ENCODE data around the gene STOML1.
A peak's percentile ranks its signal among the peaks of the same experiment; 100 is the strongest.

STOML1 gene, protein sequence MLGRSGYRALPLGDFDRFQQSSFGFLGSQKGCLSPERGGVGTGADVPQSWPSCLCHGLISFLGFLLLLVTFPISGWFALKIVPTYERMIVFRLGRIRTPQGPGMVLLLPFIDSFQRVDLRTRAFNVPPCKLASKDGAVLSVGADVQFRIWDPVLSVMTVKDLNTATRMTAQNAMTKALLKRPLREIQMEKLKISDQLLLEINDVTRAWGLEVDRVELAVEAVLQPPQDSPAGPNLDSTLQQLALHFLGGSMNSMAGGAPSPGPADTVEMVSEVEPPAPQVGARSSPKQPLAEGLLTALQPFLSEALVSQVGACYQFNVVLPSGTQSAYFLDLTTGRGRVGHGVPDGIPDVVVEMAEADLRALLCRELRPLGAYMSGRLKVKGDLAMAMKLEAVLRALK

DNA sequence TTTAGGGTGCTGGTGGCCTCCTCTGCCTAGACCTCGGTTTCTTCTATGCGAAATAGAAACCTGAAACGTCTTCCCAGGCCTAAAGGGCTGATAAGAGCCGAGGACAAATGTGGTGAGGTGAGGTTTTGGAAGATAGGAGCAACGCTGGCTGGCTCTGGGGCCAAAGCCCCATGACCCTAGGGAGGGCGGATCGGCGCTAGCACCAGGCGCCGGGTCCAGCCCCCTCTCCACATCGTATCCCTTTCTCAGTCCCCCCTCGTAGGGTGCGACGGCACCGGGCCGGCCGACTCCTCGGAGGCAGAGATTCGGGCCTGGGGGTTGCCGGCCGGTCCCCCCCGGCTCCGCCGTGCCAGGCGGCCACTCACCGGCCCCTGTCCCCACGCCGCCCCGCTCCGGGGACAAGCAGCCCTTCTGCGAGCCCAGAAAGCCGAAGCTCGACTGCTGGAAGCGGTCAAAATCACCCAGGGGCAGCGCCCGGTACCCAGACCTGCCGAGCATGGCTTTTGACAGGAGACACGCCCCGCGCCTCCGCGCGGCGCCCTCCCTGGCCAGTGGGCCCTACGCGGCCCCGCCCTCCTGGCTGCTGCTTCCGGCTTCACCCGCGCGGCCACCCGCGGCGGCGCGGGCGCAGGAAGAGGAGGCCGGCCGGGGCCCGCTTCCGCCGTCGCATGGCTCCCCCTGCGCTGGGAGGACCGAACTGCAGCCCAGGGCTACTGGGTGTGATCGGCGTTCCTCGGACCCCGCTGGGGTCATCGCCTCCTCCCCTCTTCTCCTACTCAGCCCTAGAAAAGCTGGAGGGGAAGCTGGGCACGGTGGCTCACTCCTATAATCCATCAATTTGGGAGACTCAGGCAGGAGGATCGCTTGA lies at the start of gene STOML1:
STOML1 (minus strand) TSS at position 570 of the 868 bp plus-strand sequence; CDS start at position 498, 72 bp downstream.
- Mint-ChIP-seq H3K27me3 (no peaks in the 10 kb centered on the region), H3K4me1 (peaks cover 44 to 75% of the 10 kb centered on the region in 2 donors), H3K36me3 (peaks cover 7 to 16% of the 10 kb centered on the region in 2 donors), H3K27ac (peak within 1 kb of the TSS; percentile 93), H3K4me3 (peak within 1 kb of the TSS; percentile 88 to 95), H3K9me3 (no peaks in the 10 kb centered on the region)
- ATAC-seq (replicated peaks), result peak; percentile 78 to 85
- DNase-seq, result peak; percentile 92

DNA sequence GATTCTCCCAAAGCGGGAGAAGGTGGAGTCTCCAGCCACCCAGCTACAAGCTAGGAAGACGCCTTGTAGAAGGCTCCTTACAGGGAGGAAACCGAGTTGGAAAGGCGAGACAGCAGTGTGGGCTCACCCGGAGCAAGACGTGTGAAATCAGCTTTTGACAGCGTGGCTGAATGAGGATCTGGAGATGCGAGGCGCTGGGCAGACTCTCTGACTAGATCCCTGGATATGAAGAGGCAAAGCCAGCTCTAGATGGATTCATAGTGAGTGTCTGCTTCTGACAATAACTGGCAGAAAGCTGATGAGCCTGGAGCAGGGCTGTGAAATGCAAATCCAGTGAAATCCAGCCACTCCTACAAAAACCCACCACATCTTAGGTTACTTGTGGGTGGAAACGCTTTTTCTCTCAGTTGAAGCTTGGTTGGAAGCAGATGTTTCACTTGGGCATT lies 49.2 kb upstream of the STOML1 start:
- Mint-ChIP-seq H3K27ac (no peak overlapping the region), H3K36me3 (peaks cover 34 to 56% of the 10 kb centered on the region in 2 donors), H3K4me3 (no peak overlapping the region), H3K9me3 (no peaks in the 10 kb centered on the region), H3K27me3 (no peaks in the 10 kb centered on the region), H3K4me1 (peaks cover 2 to 6% of the 10 kb centered on the region in 2 donors)
- ATAC-seq (replicated peaks), result no peak
- no peak for DNase-seq

DNA sequence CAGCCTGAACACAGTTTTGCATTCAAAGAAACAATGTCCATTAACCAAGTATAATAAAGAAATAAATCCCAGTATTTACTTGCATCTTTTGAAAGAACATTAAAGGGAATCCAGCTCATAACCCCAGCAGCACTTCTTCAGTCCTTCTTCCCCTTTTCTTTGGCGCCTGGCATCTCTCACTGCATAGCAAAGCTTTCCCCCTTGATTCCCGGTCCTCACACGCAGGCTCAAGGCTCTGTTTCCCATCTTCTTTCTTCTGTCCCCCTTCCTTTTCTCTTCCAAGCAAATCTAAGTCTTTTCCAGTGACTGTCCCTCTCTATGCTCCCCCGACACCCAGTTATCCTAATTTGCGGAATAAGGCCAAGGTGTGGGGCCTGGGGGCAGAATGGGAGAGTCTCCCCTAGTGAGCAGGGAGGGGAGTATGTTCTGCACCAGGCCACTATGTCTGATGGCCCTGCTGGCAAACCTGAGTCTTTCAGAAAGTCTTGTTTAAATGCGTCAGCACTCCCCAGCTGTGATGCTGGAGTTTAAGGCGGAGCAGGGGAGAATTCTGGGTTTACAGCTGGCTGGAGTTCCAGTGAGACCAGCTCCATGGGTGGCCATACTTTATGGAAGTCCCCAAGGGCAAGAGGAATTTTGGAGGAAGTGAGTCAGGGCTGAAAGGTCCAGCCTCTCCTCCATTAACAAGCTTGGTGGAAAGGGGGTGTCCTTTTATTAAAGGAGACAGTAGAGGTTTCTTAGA lies 48.2 kb upstream of the STOML1 start:
- DNase-seq (no peak), ATAC-seq (replicated peaks) (no peak)
- Mint-ChIP-seq H3K4me1 (peaks cover 0 to 1% of the 10 kb centered on the region in 2 donors), H3K4me3 (no peak overlapping the region), H3K36me3 (peaks cover 36 to 60% of the 10 kb centered on the region in 2 donors), H3K9me3 (no peaks in the 10 kb centered on the region), H3K27ac (no peak overlapping the region), H3K27me3 (no peaks in the 10 kb centered on the region)

DNA sequence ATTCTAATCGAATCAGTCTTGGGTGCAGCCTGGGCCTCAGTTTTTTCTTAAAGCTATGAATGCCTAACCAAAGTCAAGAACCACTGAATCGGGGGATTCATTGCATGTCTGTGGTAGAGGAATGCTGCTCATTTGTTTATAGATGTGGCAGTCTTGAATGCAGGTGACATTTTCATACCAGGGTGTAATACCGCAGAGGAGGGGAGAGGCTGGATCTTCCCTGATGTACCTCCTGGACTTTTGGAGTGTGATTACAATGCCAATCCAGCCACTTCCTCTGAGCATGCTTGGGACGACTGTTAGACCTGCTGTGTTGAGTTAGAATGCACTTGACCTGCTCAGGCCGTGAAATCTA lies 47.5 kb upstream of the STOML1 start:
- Mint-ChIP-seq H3K27ac (no peak overlapping the region), H3K4me1 (no peaks in the 10 kb centered on the region), H3K36me3 (peaks cover 40 to 66% of the 10 kb centered on the region in 2 donors), H3K4me3 (no peak overlapping the region), H3K27me3 (no peaks in the 10 kb centered on the region), H3K9me3 (no peaks in the 10 kb centered on the region)
- ATAC-seq (replicated peaks) (no peak), DNase-seq (no peak)

DNA sequence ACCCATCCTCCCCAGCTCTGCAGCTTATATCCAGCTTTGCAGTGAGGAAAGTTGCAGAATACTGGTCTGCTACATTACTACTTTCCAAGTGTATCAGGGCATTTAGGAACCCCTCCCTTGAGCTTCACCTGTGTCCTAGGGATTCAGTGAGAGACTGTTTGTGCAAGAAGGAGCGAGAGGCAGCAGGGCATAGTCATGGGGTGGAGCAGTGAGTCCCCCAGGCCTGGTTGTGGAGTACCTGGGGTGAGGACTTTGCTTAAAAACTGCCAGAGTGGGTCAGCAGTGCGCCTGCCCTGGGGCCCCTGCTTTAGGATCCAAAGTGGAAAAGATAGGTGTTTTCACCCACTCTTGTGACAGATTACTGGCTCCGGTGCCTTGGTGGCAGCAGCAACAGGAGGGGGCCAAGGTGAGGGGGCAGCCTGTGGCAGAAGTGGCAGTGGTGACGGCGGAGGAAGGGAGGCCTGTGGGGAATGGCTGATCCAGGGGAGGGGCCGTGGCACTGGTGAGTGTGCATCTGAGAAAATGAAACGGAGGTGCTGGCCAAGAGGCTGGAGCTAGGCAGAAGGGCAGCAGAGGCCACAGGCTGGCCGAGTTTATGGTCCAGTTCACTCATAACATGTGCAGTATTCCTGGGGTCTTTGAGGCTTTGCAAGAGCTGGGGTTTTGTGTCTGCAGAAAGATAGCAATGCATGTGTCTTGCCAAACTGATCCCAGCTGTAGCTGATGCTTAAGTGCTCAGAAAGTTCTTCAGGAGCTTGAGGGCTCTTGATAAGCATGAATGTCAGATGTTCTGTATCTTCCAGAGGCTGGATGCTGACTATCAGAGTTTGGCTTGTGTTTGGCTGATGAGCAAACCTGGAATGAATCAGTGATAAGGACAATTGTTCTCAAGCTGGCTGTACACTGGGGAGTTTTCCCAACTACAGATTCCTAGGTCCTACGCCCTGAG lies 46.9 kb upstream of the STOML1 start:
- Mint-ChIP-seq H3K27me3 (no peaks in the 10 kb centered on the region), H3K4me3 (no peak overlapping the region), H3K9me3 (no peaks in the 10 kb centered on the region), H3K27ac (peak overlapping the region; percentile 72), H3K36me3 (peaks cover 44 to 72% of the 10 kb centered on the region in 2 donors), H3K4me1 (peaks cover 0 to 2% of the 10 kb centered on the region in 2 donors)
- DNase-seq, result no peak
- ATAC-seq (replicated peaks), result no peak

DNA sequence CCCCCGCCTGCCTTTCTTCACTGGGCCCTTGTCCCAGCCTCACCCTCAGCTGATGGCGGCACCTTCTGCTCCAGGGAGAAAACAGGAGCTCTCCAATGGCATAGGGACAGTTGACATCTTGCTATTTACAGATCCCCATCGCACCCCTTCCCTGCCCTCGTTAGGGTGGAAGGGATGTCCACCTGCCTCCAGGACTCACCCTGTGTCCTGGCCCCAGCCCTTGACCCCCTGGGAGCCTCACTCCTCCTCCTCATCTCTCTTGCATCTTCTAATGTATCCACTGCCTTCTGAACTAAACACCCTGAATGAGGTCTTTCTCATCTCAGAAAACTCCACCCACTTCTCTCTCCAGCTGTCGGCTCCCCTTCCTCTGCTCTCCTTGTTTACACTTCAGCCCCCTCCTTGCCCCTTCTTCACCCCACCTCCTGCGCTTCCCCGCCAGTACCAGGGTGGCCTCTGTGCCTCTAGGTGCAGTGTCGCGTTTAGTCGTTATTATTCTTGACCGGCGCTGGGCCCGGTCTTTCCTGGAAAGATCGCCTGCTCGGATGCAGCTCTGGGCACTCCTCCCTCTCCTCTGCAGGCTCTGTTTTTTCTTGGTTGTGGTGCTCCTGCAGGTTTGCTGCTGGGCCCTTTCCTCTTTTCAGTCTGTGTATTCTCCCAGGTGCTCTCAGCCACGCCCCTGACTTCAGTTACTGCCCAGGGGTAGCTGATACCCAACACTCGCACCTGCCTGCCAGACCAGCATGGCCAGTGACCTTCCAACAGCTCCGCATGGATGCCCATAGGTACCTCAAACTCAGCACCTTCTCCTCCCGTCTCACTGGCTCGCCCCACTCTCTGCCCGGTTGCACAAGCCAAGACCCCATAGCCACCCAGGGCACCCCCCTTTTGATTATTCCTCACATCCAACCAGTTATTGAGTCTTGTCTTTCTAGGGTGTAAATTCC lies 45.3 kb upstream of the STOML1 start:
- Mint-ChIP-seq H3K4me1 (peaks cover 0 to 2% of the 10 kb centered on the region in 2 donors), H3K36me3 (peaks cover 49 to 70% of the 10 kb centered on the region in 2 donors), H3K9me3 (no peaks in the 10 kb centered on the region), H3K27ac (peak overlapping the region; percentile 27), H3K4me3 (no peak overlapping the region), H3K27me3 (no peaks in the 10 kb centered on the region)
- DNase-seq (no peak), ATAC-seq (replicated peaks) (no peak)

DNA sequence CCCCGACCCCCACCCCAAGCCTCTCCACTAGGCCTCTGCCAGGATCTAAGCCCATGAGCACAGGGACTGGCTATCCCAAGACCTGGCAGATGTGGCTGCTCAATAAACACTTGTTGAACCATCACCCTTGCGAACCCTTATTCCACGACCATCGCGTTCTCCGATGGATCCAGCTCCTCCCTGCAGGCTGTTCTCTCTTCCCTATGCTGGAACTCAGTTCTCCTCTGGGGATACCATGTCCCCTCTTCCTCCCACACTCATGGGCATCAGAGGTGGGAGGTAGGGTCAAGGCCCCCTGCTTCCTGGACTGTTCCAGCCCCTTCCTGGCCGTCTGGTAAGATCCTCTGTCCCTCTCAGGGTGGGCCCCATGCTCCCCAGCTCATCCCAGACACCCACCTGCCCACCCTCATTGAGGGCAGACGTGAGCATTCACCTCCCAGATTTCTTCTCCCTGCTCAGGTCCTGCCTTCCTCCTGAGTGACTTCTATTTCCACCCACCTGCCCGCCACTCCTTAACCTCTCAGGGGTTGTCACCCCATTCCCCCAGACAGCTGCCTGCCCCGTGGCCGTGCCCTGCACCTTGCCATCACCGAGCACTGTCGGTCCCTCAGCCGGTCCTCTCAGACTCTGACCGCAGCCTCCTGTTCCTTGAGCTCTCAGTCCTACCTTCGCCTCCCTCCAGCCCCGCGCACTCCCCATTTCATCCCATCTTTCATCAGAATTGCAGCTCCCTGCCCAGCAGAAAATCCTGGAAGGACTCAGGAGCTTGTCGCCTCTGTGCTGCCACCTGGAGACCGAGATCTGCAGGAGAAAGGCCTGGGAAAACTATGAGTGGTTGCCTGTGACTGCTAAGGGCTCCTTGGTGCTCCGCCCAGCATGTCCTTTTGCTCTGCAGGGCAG lies 44.4 kb upstream of the STOML1 start:
- no peaks in the 10 kb centered on the region for H3K9me3 Mint-ChIP-seq
- H3K27ac Mint-ChIP-seq, result peak overlapping the region; percentile 52
- H3K4me3 Mint-ChIP-seq, result no peak overlapping the region
- peaks cover 0 to 2% of the 10 kb centered on the region in 2 donors for H3K4me1 Mint-ChIP-seq
- DNase-seq, result no peak
- peaks cover 51 to 68% of the 10 kb centered on the region in 2 donors for H3K36me3 Mint-ChIP-seq
- ATAC-seq (replicated peaks), result no peak
- H3K27me3 Mint-ChIP-seq, result no peaks in the 10 kb centered on the region

DNA sequence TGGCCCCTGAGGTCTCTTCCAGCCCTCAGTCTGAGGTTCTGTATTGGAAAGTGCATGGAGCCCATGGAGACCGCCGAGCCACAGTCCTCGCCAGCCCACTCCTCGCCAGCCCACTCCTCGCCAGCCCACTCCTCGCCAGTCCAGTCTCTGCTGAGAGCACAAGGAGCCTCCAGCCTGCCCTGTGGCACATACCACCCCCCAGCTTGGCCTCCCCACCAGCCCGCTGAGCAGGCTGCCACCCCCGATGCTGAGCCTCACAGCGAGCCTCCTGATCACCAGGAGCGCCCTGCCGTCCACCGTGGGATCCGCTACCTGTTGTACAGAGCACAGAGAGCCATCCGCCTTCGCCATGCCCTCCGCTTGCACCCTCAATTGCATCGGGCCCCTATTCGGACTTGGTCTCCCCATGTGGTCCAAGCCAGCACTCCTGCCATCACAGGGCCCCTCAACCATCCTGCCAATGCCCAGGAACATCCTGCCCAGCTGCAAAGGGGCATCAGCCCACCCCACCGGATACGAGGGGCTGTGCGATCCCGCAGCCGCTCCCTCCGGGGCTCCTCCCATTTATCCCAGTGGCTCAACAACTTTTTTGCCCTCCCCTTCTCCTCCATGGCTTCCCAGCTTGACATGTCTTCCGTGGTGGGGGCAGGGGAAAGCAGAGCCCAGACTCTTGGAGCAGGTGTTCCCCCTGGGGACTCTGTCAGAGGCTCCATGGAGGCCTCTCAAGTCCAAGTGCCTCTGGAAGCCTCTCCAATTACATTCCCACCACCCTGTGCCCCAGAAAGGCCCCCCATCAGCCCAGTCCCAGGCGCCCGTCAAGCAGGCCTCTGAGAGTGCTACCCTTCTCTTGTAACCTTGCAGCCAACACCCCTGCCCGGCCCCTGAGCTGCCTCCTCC lies 43.3 kb upstream of the STOML1 start:
- H3K27ac Mint-ChIP-seq, result no peak overlapping the region
- H3K36me3 Mint-ChIP-seq, result peaks cover 49 to 66% of the 10 kb centered on the region in 2 donors
- no peaks in the 10 kb centered on the region for H3K27me3 Mint-ChIP-seq
- ATAC-seq (replicated peaks) (no peak), DNase-seq (no peak)
- H3K9me3 Mint-ChIP-seq, result no peaks in the 10 kb centered on the region
- H3K4me1 Mint-ChIP-seq, result peaks cover 0 to 2% of the 10 kb centered on the region in 2 donors
- no peak overlapping the region for H3K4me3 Mint-ChIP-seq

DNA sequence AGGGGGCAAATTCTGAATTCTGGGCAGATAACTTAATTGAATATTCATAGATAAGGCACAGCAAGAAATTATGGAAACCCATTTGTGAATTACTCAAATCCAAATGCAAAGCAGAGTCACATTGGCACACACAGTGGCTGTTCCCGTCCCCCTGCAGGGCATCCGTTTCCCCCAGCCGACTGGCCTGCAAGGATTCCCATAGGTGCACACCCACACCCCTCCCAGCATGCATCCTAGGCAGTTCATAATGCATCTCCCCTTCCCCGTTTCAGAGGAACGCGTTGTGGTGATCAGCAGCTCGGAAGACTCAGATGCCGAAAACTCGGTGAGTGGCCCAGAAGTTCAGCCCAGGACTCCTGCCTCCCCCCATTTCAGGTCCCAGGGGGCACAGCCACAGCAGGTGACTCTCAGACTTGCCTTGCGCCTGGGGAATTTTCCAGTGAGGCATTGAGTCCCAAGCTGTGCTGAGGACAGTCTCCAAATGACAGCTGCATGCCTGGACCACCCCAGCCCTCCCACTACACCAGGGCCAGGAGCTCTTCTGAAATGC lies 42.2 kb upstream of the STOML1 start:
- no peak overlapping the region for H3K4me3 Mint-ChIP-seq
- no peak overlapping the region for H3K27ac Mint-ChIP-seq
- peaks cover 0 to 2% of the 10 kb centered on the region in 2 donors for H3K4me1 Mint-ChIP-seq
- H3K27me3 Mint-ChIP-seq, result no peaks in the 10 kb centered on the region
- peaks cover 53 to 71% of the 10 kb centered on the region in 2 donors for H3K36me3 Mint-ChIP-seq
- no peak for DNase-seq
- no peaks in the 10 kb centered on the region for H3K9me3 Mint-ChIP-seq
- ATAC-seq (replicated peaks), result no peak

DNA sequence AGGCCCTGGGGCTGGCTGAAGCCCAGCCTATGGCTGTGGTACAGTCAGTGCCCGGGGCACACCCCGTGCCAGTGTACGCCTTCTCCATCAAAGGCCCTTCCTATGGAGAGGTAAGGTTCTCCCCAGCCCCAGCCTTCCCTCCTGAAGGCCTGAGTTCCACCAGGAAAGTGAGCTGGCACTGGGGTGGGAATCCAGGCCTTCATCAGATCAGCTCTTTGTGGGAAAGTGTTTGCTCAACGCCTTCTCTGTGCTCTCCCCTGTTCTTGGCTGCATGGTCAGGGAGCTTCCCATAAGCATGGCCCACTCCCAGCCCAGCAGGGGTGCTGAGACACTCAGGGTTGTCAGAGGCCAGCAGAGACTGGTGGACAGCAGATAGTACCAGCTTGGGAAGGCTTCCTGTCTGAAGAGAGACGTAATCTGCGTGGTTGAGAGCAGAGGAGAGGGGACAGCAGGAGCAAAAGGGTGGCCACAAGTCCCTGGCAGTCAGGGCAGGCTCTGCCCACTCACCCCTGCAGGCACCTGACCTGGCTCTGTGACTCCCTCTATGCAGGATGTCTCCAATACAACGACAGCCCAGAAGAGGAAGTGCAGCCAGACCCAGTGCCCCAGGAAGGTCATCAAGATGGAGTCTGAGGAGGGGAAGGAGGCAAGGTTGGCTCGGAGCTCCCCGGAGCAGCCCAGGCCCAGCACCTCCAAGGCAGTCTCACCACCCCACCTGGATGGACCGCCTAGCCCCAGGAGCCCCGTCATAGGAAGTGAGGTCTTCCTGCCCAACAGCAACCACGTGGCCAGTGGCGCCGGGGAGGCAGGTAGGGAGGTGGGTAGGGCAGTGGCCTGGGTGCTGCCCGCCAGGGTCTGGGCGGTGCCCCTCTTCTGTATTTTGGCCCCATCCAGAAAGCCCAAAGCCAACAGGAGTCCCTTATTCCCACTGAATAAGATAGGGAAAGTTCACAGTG lies 40.8 kb upstream of the STOML1 start:
- Mint-ChIP-seq H3K27ac (peak overlapping the region; percentile 37), H3K4me1 (peaks cover 0 to 2% of the 10 kb centered on the region in 2 donors), H3K36me3 (peaks cover 47 to 69% of the 10 kb centered on the region in 2 donors), H3K9me3 (no peaks in the 10 kb centered on the region), H3K4me3 (no peak overlapping the region), H3K27me3 (no peaks in the 10 kb centered on the region)
- DNase-seq (no peak), ATAC-seq (replicated peaks) (peak in 1 of 2 donors; percentile 45)

Data from stimulated activated naive B cell treated with anti-CD40 and anti-IgM and Interleukin-4, amounts not matched to agents 10 μg/mL and 1 μg/mL and 100 μg/mL, for 72 hours (primary cell).